K562 (cell line): Measurements from ENCODE around the gene METRN. TPM values are rescaled to one million over a fixed set of nuclear protein-coding genes. Genes with fewer than 3 reads are reported as not detected.

Experiments
- ASH1L ChIP-seq: fragments of 450-650 bp; IDR thresholded peaks from 2 replicates; pipeline ENCODE4 v1.6.1; 2018; ENCODE audit warnings: borderline replicate concordance, mild to moderate bottlenecking, low read depth; ENCODE audit not compliant: partially characterized antibody
- BACH1 ChIP-seq: fragments of 200-800 bp; sonication (Bioruptor generic); IDR thresholded peaks from 2 replicates; pipeline ENCODE4 v1.6.1; 2016; ENCODE audit warnings: missing genetic modification characterization, missing compliant biosample characterization
- CBFB ChIP-seq: sonication (generic); formaldehyde crosslinking; IDR thresholded peaks from 2 replicates; pipeline ENCODE4 v1.4.0; 2020; ENCODE audit warnings: mild to moderate bottlenecking, missing genetic modification reagents
- FOXJ3 ChIP-seq: sonication (generic); formaldehyde crosslinking; IDR thresholded peaks from 2 replicates; pipeline ENCODE4 v1.4.0; 2020; ENCODE audit warnings: mild to moderate bottlenecking, missing genetic modification reagents
- GABPB1 ChIP-seq: sonication (generic); formaldehyde crosslinking; IDR thresholded peaks from 2 replicates; pipeline ENCODE4 v1.8.0; 2022; ENCODE audit warnings: mild to moderate bottlenecking, missing genetic modification reagents
- GATA2 ChIP-seq: sonication (generic); formaldehyde crosslinking; IDR thresholded peaks from 2 replicates; pipeline ENCODE4 v1.4.0; 2020; ENCODE audit warnings: mild to moderate bottlenecking, missing genetic modification reagents
- IRF9 ChIP-seq: fragments of 450-650 bp; IDR thresholded peaks from 2 replicates; pipeline ENCODE4 v1.6.1; 2016; ENCODE audit warnings: missing biosample characterization, missing genetic modification characterization
- KLF16 ChIP-seq: IDR thresholded peaks from 2 replicates; pipeline ENCODE4 v1.6.1; 2016; ENCODE audit warnings: antibody characterized with exemption
- MAFF ChIP-seq: IDR thresholded peaks from 2 replicates; pipeline ENCODE4 v1.6.1; 2012; ENCODE audit warnings: low read length, improper control_type of control experiment
- MEF2D ChIP-seq: conservative IDR thresholded peaks from 2 replicates; pipeline ENCODE4 v1.6.1; 2016; ENCODE audit warnings: low read depth, missing genetic modification characterization, missing compliant biosample characterization
- MEIS2 ChIP-seq: fragments of 450-650 bp; IDR thresholded peaks from 2 replicates; pipeline ENCODE4 v1.6.1; 2014; ENCODE audit warnings: mild to moderate bottlenecking; ENCODE audit not compliant: partially characterized antibody
- POLR2G ChIP-seq: fragments of 200-400 bp; formaldehyde crosslinking; IDR thresholded peaks from 2 replicates; pipeline ENCODE4 v1.6.1; 2017; ENCODE audit warnings: low read depth, mild to moderate bottlenecking, antibody characterized with exemption, low read length, moderate library complexity
- PRPF4 ChIP-seq: fragments of 200-400 bp; formaldehyde crosslinking; IDR thresholded peaks from one replicate; pipeline ENCODE4 v1.6.1; 2017; ENCODE audit warnings: low read length, low read depth, mild to moderate bottlenecking; ENCODE audit not compliant: insufficient read depth, poor library complexity, severe bottlenecking
- U2AF1 ChIP-seq: fragments of 200-400 bp; formaldehyde crosslinking; optimal IDR thresholded peaks from 2 replicates; pipeline ENCODE3; 2017; ENCODE audit warnings: mild to moderate bottlenecking, low read depth, low read length, moderate library complexity
- ZBTB1 ChIP-seq: sonication (generic); formaldehyde crosslinking; IDR thresholded peaks from 2 replicates; pipeline ENCODE4 v1.8.1; 2023; ENCODE audit warnings: missing genetic modification reagents, low read depth, mild to moderate bottlenecking, borderline replicate concordance
- ZBTB7A ChIP-seq: IDR thresholded peaks from 2 replicates; pipeline ENCODE4 v1.6.1; 2011; ENCODE audit warnings: low read depth, mild to moderate bottlenecking, low read length, moderate library complexity, borderline replicate concordance; ENCODE audit not compliant: control insufficient read depth
- ZNF212 ChIP-seq: fragments of 450-650 bp; formaldehyde crosslinking; IDR thresholded peaks from 2 replicates; pipeline ENCODE4 v1.4.0; 2020; ENCODE audit warnings: mild to moderate bottlenecking
- ZNF253 ChIP-seq: fragments of 250-450 bp; sonication (Bioruptor Pico); conservative IDR thresholded peaks from 2 replicates; pipeline ENCODE4 v1.6.1; 2021; ENCODE audit warnings: mild to moderate bottlenecking
- ZNF354B ChIP-seq: fragments of 250-450 bp; sonication (Bioruptor Pico); IDR thresholded peaks from 2 replicates; pipeline ENCODE4 v1.4.0; 2020
- ZNF766 ChIP-seq: fragments of 200-800 bp; sonication (Bioruptor generic); conservative IDR thresholded peaks from 2 replicates; pipeline ENCODE4 v1.6.1; 2016; ENCODE audit warnings: missing genetic modification characterization, missing compliant biosample characterization
- polyA plus RNA-seq, 8 experiments: library from polyadenylated mRNA; depleted of rRNA in 4 of 8; stranded (reverse) in 5 of 8; unstranded in 3 of 8; fragments of >200 nt; fragmentation: Nextera tagmentation in 2 of 8; fragmentation: Illumina TruSeq in 1 of 8; extraction: Ambion mirVana in 2 of 8; extraction: Trizol in 1 of 8; gene quantifications; 2 replicates each; pipeline versions ENCODE4 v1.2.1 to v1.2.3, GENCODE V29; 2011 to 2014; ENCODE audit warnings: inconsistent platforms in 1 of 8, missing spikeins in 1 of 8
- total RNA-seq, 7 experiments: library from RNA; depleted of rRNA in 6 of 7; stranded (reverse); fragments of >200 nt in 6 of 7; fragmentation: Illumina TruSeq in 2 of 7; extraction: Trizol in 2 of 7; gene quantifications; 2 replicates each; pipeline versions ENCODE4 v1.2.1 to v1.2.3, GENCODE V29; 2011 to 2021; ENCODE audit warnings: low replicate concordance in 1 of 7
- TF ChIP-seq, protein P1 (sequence below): fragments of 150-350 bp; IDR thresholded peaks from 2 replicates; pipeline ENCODE4 v1.6.1; 2014; ENCODE audit warnings: low read depth, mild to moderate bottlenecking, low read length, borderline replicate concordance

METRN gene
- total and polyA plus RNA-seq, 9 of the 15 experiments (the other 6 are each of a cell fraction or from before 2014, with no cell fraction given) = 0.20 to 89.8 (median 15.4) TPM

GRCh38 chr16:711548-712320 lies 3.2 kb upstream of the METRN start (continued):
- no peak for TF ChIP-seq MEIS2
- peak; percentile 86 for TF ChIP-seq ZBTB7A
- no peak for TF ChIP-seq CBFB (CRISPR knock-in tag)
- TF ChIP-seq ZBTB1 = no peak
- TF ChIP-seq, protein P1, sequence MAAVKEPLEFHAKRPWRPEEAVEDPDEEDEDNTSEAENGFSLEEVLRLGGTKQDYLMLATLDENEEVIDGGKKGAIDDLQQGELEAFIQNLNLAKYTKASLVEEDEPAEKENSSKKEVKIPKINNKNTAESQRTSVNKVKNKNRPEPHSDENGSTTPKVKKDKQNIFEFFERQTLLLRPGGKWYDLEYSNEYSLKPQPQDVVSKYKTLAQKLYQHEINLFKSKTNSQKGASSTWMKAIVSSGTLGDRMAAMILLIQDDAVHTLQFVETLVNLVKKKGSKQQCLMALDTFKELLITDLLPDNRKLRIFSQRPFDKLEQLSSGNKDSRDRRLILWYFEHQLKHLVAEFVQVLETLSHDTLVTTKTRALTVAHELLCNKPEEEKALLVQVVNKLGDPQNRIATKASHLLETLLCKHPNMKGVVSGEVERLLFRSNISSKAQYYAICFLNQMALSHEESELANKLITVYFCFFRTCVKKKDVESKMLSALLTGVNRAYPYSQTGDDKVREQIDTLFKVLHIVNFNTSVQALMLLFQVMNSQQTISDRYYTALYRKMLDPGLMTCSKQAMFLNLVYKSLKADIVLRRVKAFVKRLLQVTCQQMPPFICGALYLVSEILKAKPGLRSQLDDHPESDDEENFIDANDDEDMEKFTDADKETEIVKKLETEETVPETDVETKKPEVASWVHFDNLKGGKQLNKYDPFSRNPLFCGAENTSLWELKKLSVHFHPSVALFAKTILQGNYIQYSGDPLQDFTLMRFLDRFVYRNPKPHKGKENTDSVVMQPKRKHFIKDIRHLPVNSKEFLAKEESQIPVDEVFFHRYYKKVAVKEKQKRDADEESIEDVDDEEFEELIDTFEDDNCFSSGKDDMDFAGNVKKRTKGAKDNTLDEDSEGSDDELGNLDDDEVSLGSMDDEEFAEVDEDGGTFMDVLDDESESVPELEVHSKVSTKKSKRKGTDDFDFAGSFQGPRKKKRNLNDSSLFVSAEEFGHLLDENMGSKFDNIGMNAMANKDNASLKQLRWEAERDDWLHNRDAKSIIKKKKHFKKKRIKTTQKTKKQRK = no peak
- no peak for TF ChIP-seq FOXJ3
- TF ChIP-seq GABPB1 (CRISPR knock-in tag) = peak; percentile 43; the same call in 1 of the 2 replicates
- no peak for TF ChIP-seq U2AF1
- 0 out of 2 replicates have a peak, but pooled peaks have one; percentile 13 for TF ChIP-seq KLF16
- TF ChIP-seq GATA2 (CRISPR knock-in tag) = no peak
- TF ChIP-seq POLR2G = peak; percentile 9; the same call in 1 of the 2 replicates
- no peak for TF ChIP-seq ZNF212 (CRISPR knock-in tag)
- TF ChIP-seq ASH1L = no peak
- TF ChIP-seq ZNF253 = no peak
- TF ChIP-seq MAFF = no peak
- no peak for TF ChIP-seq ZNF766
- no peak for TF ChIP-seq MEF2D
- TF ChIP-seq ZNF354B (CRISPR knock-in tag) = no peak
- TF ChIP-seq BACH1 (tag) = no peak
- no peak for TF ChIP-seq IRF9 (tag)
- no peak for TF ChIP-seq PRPF4
